ENCODE results near the gene DGCR6.
"Not testable (repeated sequence)": the region's sequence is repeated elsewhere in the genome, so short reads cannot be mapped to it uniquely, and the experiment has no call there.

DGCR6 gene

DNA sequence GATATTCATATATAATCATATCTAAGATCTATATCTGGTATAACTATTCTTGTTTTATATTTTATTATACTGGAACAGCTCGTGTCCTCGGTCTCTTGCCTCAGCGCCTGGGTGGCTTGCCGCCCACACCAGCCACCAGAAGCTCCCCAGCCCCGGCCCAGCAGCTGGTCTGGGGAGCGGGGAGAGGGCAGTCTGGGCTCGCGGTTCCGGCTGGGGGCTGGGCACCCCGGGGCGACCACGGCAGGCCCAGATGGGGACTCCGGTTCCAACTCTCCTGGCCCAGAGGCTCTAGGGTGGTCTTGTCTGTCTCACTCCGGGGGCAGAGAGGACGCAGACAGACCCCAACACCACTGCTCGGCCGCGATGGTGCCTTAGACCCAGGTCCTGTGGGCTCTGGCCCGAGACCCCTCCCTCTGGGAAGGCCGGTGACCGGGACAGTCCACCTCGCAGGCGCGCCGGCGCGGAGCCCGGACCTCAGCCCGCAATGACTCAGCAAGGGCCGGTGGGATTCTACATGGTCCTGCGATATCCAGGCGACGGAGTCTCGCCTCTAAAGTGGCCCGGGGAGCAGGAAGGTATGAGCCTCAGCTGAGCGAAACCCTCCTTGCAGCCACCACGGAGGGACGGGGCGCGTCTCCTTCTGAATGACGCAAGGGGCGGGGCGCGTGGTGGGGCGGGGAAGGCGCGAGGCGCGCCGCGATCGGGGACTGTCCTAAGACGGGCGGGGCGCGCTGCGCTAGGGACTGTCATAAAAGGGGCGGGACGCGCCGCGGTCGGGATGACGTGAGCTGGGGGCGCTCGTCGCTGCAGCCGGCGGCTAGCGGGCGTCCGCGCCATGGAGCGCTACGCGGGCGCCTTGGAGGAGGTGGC, at the start of gene DGCR6:
TSS of gene DGCR6 (plus strand) at position 781 of the 870 bp plus-strand sequence. CDS start at position 836, 55 bp downstream.
- DNase-seq = no peak

DNA sequence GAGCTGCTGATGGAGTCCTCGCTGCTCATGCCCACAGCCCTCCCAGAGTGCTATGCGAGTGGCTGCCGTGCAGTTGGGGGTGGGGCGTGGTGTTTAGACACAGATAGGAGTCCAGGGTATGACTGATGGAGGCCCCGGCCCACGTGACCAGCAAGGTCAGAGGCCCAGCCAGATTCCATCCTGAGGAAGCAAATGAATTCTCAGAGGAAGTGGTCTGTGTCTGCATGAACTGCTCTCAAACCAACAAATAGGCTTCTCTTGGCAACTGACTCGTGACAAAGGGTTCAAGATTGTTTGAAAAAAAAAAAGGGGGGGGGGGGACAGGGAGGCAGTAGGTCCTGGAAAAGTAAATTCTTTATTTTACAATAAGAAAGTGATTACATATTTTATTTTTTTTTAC, 46.8 kb upstream of the DGCR6 start:
- DNase-seq = not testable (repeated sequence)

DNA sequence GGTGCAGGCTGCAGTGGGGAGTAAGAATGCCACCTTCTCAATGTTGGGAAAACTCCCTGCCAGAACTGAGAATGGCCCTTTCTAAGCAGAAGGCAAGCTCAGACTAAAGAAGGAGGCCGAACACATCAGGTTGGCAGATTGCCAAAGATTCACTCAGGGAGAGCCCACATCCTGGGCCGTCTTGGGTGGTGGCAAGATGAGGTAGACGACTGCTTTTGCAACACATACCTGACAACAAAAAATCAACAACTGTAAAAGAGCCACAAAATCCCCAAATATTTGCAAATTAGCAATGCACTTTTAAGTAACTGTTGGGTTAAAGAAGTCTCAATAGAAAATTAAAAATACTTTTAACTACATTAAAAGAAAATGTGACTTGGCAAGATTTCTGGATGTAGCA, 24.9 kb upstream of the DGCR6 start:
- DNase-seq = not testable (repeated sequence)

DNA sequence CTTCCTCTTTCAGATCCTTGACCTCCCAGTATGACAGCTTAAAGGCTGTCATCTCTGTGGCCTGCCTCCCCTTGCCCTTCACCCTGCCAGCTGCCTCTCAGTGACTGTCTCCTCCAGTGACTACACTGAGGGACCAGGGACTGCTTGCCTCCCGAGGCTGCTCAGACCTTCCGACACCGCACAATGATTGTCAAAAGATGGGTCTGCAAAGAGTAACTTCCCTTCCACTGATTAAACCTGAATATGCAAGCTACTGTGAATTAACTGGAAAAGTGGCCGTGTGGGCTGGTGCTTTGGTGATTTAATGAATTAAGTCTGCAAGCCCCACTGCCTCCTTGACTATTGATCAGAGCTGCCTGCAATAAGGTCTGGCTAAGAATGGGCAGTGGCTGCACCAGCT, 21.7 kb upstream of the DGCR6 start:
- DNase-seq = not testable (repeated sequence)

DNA sequence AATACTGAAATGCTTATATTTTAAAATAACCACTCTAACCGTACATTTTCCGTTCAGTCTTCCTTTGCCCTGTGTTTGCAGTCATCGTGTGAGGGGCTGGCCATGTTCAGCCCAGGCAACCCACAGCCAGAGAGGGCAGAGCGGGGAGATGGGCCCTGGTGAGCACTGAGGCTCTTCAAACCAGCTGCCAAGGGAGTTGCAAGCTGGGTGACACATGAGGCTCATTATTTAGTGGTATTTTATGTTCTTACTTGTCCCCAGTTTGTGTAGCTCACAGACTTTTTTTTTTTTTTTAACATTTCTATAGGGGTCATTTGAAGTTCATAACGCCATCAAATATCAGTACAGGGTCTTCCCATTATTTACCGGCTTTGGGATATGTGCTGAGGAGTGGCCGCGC, 18.0 kb upstream of the DGCR6 start:
- no peak for DNase-seq

DNA sequence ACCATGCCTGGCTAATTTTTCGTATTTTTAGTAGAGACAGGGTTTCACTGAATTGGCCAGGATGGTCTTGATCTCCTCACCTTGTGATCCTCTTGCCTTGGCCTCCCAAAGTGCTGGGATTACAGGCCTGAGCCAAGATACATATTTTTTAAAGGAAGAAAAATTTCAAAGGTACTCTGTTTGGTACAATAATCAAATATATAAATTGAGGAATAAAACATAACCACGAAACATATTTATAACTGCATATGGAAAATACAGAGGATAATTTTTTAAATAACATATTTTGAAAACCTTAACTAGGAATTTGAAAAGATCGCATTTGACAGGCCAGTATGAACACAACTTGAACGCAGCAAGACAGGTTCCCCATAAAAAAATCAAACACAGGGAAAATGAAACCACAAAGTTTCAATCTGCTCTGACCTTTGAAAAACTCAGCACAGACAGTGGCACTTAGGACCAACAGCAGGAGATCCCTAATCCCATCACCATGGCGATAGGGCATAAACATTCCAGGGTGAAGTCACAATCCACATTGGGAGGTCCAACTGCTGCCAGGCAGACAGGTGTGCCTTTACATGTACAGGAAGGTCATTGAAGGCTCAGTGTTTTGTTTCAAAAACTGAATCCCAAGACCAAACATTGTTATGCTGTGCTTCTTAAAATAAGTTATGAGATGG, 15.5 kb upstream of the DGCR6 start:
- not testable (repeated sequence) for DNase-seq

DNA sequence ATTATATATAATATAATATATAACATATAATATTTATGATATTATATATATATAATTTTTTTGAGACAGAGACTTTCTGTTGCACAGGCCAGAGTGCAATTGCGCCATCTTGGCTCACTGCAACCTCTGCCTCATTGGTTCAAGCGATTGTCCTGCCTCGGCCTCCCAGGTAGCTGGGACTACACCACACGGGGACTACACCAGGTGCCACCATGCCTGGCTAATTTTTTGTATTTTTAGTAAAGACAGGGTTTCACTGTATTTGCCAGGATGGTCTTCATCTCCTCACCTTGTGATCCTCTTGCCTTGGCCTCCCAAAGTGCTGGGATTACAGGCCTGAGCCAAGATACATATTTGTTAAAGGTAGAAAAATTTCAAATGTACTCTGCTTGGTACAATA, 12.3 kb upstream of the DGCR6 start:
- DNase-seq = not testable (repeated sequence)

DNA sequence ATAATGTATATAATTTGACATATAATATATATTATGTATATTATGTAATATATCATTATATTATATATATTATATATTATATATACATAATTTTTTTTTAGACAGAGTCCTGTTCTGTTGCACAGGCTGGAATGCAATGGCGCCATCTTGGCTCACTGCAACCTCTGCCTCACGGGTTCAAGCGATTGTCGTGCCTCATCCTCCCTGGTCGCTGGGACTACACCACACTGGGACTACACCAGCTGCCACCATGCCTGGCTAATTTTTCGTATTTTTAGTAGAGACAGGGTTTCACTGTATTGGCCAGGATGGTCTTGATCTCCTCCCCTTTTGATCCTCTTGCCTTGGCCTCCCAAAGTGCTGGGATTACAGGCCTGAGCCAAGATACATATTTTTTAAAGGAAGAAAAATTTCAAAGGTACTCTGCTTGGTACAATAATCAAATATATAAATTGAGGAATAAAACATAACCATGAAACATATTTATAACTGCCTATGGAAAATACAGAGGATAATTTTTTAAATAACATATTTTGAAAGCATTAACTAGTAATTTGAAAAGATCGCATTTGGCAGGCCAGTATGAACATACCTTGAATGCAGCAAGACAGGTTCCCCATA, 10.0 kb upstream of the DGCR6 start:
- not testable (repeated sequence) for DNase-seq

DNA sequence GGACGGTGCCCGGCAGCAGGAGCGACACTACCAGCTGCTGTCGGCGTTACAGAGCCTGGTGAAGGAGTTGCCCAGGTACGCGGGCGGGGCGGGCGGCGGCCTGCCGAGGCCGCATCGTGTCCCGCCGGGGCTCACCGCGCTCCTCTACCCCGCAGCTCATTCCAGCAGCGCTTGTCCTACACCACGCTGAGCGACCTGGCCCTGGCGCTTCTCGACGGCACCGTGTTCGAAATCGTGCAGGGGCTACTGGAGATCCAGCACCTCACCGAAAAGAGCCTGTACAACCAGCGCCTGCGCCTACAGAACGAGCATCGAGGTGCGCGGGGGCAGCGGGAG, 258 bp downstream of the DGCR6 start:
- DNase-seq = not testable (repeated sequence)

DNA sequence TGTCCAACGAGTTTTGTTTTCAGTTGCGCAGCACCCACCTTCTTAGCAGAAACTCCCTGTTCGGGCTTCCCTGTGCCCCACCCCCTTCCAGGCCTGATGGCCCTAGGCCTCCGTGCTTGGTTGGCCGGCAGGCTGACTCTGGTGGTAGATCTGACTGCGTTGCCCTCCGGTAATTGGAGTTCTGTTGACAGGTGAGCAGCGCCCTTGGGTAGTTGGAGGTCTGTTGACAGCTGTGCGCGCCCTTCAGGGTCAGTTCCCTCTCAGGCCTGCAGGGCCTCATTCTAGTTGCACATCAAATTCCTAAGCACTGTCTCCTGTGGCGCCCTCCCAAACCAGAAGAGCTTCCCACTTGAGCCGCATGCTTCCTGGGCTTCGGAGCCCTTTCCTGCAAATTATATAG, 776 bp downstream of the DGCR6 start:
- DNase-seq = no peak

DNA sequence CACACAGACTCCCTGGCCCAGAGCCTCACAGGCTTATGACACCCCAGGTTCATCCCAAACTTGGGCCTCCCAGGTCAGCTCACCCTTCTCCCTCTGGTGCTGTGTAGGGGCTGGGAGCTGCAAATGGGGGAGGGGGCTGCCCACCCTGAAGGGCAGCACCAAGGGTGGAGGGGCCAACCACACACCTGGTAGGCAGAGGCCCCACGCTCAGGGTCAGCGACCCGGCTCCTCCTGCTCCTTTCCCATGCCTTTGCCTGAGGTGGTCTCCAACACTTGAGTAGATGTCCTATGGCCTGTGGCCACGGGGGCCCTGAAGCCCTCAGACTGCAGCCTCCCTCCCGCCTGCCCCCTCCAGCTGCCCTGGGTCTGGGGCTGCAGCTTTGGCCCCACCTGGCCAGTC, 3.4 kb downstream of the DGCR6 start:
- DNase-seq = no peak

DNA sequence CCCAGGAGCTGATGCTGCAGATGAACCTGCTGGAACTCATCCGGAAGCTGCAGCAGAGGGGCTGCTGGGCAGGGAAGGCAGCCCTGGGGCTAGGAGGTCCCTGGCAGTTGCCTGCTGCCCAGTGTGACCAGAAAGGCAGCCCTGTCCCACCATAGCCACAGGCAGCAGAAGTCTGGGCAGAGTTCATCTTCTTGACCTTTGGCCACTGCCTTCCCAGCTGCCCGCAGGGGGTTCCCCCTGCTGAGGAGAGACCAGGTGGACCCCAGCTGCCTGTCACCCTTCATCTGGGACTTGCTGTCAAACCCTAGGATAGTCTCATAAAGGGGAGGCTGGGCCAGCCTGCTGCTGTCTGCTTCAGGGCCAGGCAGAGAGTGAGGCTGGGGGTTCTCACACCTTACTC, 5.4 kb downstream of the DGCR6 start:
- DNase-seq = not testable (repeated sequence)

DNA sequence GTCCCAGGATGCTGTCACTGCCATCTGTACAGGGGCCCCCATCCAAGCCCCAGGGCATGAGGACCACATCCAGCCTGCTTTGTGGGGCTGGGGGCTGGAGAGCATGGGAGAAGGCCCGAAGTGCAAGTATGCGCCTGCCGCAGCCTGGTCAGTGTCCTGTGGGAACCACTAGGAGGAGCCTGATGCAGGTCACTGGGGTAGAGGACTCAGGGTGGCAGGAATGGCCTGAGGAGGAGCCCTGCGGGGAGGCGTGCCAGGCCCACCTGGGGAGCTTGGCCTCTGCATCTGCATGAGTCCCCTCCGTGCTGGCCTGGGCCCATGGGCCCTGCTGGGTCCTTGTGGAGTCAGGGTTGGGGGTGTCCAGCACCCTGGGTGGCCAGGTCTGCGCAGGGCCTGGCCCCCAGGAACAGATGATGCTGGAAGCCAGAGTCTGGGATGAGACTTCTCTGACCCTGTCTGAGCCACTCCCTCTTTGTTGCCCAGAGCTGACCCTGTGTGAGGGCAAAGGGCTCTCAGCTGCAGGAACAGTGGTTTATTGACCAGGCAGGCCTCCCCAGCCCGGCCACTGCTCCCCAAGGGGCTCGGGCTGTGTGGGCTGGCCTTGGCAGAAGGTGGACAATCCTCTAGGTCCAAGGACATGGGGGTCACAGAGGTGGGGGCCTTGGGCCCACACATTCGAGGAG, 6.3 kb downstream of the DGCR6 start:
- not testable (repeated sequence) for DNase-seq

DNA sequence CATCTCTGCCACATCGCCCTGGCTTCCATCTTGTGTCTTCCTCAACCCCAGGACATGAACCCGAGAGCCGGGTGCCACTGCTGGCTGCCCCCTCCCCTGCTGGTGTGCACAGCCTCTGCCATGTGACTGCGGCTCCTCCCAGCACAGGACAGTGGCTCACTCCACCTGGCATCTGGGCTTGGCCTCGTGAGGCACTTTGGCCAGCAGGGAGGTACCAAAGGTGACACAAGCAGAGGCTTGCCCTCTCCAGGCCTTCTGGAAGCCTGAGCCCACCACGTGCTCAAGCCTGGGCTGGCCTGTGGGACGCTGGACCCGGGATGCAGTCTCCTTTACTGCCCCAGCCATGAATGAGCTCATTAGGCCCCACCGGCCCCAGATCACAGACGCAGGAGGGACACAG, 8.4 kb downstream of the DGCR6 start:
- DNase-seq = not testable (repeated sequence)

DNA sequence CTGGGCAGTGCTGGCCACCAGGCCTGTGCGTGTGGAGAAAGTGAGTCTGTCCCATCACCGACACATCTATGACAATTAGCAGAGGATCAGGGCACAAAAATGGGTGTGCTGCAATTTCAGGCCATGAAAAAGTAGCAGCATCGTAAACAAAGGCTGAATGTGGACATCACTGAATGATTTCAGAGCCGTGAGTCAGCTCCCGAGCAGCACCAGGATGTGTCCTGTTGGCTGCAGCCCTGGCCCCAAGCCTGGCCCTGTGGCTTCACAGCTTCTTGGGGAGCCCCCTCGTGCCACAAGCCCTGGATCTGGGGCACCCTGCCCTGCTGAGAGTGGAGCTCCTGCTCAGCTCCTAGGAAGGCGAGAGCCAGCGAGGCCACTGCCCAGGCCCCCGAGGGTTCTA, 9.4 kb downstream of the DGCR6 start:
- DNase-seq = not testable (repeated sequence)

DNA sequence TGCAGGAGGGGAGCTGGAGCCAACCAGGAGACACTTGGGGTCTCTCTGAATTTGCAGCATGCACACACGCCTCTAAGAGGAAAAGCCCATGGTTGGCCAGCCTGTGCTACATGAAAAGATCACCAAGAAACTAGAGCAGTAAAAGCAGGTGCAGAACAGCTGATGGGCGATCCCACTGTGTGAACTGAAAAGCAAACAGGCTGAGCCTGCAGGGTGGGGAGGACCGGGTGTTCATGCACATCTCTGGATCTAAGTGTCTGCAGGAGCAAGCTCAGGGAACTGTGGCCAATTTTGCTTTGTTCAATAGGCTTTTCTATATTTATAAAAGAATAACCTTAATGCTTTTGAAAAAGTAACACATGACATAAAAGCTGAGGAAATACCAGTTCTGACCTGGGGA, 11.7 kb downstream of the DGCR6 start:
- DNase-seq = not testable (repeated sequence)

DNA sequence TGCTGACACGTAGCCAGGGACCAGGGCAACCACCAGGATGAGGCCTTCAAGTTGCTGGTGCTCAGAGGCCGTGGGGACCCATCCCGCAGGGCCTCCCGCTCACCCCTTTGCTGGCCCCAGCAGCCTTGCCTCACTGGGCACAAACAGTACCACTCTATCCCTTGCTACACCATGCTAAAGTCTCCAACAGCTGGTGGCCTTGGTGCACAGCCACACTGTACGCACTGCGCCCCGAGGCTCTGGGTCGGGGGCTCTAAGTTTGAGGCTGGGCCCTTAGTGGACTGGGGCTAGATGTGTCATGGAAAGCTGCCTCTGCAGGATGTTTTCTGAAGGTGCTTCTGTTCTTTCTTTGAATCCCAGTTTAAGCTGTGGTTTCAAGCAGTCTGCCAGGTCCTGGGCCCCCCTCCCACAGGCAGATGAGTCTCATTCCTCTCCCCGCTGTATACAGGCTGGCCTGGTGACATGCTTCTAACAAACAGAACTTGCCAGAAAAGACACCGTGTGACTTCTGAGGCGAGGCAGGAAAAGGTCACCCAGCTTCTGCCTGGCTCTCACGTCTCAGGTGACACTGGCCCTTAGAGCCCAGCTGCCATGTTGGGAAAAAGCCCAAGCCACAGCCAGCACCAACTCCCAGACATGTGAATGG, 14.3 kb downstream of the DGCR6 start:
- DNase-seq = not testable (repeated sequence)

DNA sequence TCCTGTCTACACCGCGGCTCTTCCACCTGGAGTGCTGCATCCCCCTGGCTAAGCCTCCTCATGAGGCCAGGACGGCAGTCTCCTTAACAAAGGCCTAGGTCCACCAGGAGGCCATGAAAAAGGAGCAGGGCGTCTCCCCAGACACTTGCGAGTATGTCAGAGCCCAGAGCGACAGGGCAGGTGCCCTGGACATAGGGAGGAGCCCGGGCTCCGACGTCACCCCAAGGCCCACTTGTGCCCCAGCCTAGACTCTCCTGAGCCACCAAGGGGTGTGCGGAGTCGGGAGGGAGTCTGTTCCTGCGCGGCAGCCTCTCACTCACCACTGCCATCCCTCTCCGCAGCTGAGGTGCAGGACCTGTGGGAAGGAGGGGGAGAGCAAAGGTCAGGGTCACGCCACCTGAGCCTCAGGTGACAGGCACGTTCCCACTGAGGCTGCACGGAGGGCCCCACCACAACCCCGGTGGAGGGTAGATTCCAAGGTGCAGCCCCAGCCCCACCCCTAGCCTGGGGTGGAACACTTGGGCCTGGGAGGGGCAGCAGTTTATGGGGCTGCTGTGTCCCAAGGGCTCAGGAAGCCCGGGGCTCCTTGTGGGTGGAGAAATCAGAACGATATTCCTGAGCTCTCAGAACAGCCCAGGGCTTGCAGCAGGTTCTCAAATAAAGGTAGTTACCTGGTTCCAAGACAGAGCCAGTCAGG, 19.4 kb downstream of the DGCR6 start:
- no peak for DNase-seq

DNA sequence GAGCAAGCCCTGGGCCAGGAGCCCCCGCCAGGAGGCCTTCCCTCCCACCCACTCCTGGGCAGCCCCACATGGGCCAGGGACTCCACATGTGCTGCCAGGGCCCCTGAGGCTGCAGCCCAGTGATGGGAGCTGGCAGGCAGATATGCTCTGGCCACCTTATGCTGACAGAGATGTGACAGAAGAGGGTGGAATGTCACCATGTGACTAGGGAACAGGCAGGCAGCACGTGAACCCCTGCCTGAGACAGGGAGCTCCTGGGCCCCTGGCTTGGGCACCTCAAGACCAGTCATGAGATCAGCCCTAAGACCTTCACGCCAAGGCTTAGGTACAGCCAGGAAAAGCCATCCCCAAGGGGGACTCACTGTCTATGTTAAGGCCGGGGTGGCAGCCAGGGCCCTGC, 20.9 kb downstream of the DGCR6 start:
- no peak for DNase-seq

DNA sequence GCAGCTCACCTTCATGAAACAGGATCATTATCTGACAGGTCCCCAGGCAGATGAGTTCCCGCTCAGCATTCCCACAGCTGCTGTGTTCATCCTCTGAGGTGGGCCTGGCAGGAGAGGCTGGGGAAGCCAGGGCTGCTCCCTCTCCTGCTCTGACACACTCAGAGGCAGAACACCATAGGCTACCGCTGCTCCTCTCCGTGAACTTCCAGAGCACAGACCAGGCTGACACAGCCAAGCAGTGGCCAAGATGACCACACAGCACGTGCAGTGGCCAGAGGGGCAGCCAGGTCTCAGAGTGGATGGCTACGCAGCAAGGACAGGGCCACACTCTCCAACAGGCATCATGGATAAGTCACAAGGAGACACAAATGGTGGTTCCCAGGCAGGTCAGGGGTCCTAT, 21.5 kb downstream of the DGCR6 start:
- DNase-seq = no peak

DNA sequence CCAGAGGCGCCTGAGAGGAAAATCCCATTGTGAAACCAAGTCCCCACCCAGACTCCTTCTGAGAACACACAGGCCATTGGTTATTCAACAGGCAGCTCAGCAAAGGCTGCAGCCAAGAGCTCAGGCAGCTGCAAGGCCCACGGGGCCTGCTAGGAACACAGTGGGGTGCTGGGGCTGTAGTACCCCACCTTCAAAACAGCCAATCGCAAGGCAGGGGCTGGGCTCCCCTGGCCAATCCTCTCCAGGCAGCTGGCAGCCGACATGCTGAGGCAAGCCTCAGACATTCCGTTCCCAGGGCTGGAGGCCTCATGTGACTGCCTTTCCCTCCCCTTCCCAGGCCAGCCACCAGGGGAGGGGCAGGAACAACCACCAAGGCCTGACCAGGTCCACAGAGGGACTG, 23.3 kb downstream of the DGCR6 start:
- no peak for DNase-seq

Measured in activated CD4-positive, alpha-beta T cell treated with anti-CD3 and anti-CD28 coated beads, Interleukin-2, amount 50 U/mL, for 16 hours (primary cell).